Body of pancreas (tissue), 4 donors: ENCODE data around the gene SSU72.

Experiments used
- CTCF ChIP-seq, 7 experiments: fragments of 450-650 bp in 4 of 7; fragments of 200-600 bp in 3 of 7; sonication (generic) in 3 of 7; IDR thresholded peaks; one replicate each; pipeline ENCODE4 v1.5.1; 2016 to 2019; ENCODE audit warnings: antibody characterized with exemption in 7 of 7
- POLR2A ChIP-seq, 3 donors: fragments of 450-650 bp; IDR thresholded peaks; one replicate each; pipeline ENCODE4 v1.6.1; 2016; ENCODE audit warnings: antibody characterized with exemption in 3 of 3, mild to moderate bottlenecking in 2 of 3

DNA sequence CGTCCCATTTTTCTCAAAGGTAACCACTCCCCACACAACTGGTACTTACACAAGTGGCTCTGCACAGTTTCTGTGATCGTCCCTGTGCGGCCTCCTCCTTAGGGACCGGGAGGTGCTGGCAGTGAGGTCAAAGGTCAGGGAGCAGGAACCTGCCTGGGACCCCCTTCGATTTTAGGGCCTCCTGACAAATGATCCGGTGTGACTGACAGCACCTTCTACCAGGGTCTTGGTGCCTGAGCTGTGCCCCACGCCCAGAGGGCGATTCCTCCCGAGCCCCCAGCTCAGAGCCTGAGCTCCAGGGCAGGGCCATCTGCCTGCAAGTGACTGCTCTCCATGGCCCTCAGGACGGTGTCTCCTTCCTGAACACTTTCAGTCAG lies 22.4 kb downstream of the SSU72 start:
- TF ChIP-seq CTCF (IDR thresholded peaks at IDR 0.05) (no peak), POLR2A (IDR thresholded peaks at IDR 0.05) (no peak)
